RPMI8226 (cell line): Measurements from ENCODE around the gene RAPGEF5.

ENCODE experiments used
- DNase-seq: peaks from one replicate; pipeline ENCODE4 v3.0.0-alpha.2; 2015

RAPGEF5 gene

GRCh38 chr7:22255834-22256233, 101.1 kb downstream of the RAPGEF5 start:
- no peak for DNase-seq

GRCh38 chr7:22255342-22255741, 101.6 kb downstream of the RAPGEF5 start:
- DNase-seq: no peak

GRCh38 chr7:22252936-22253536, 103.9 kb downstream of the RAPGEF5 start:
- no peak for DNase-seq

- DNase-seq: no peak
Measured at GRCh38 chr7:22252016-22252415, 104.9 kb downstream of the RAPGEF5 start.

GRCh38 chr7:22251281-22251680, 105.7 kb downstream of the RAPGEF5 start:
- no peak for DNase-seq

- DNase-seq: no peak
Measured at GRCh38 chr7:22250390-22250789, 106.6 kb downstream of the RAPGEF5 start.

- no peak for DNase-seq
Measured at GRCh38 chr7:22248111-22248809, 108.7 kb downstream of the RAPGEF5 start.

GRCh38 chr7:22241805-22242390, 115.1 kb downstream of the RAPGEF5 start:
- DNase-seq: no peak

GRCh38 chr7:22240904-22241571, 115.9 kb downstream of the RAPGEF5 start:
- DNase-seq: no peak

- DNase-seq: no peak
Measured at GRCh38 chr7:22238354-22239311, 118.3 kb downstream of the RAPGEF5 start.

- DNase-seq: no peak
Measured at GRCh38 chr7:22235134-22235533, 121.8 kb downstream of the RAPGEF5 start.

GRCh38 chr7:22234227-22234626, 122.7 kb downstream of the RAPGEF5 start:
- DNase-seq: no peak

GRCh38 chr7:22231806-22232205, 125.1 kb downstream of the RAPGEF5 start:
- no peak for DNase-seq

GRCh38 chr7:22231141-22231540, 125.8 kb downstream of the RAPGEF5 start:
- no peak for DNase-seq

GRCh38 chr7:22230238-22230637, 126.7 kb downstream of the RAPGEF5 start:
- no peak for DNase-seq

- no peak for DNase-seq
Measured at GRCh38 chr7:22229148-22229547, 127.8 kb downstream of the RAPGEF5 start.

- DNase-seq: no peak
Measured at GRCh38 chr7:22223807-22224206, 133.1 kb downstream of the RAPGEF5 start.

GRCh38 chr7:22220941-22221340, 136.0 kb downstream of the RAPGEF5 start:
- no peak for DNase-seq

- DNase-seq: no peak
Measured at GRCh38 chr7:22219739-22220493, 137.0 kb downstream of the RAPGEF5 start.

GRCh38 chr7:22219036-22219435, 137.9 kb downstream of the RAPGEF5 start:
- DNase-seq: no peak

- no peak for DNase-seq
Measured at GRCh38 chr7:22216832-22217475, 140.0 kb downstream of the RAPGEF5 start.
